ENCODE results near the gene ELL.

DNA sequence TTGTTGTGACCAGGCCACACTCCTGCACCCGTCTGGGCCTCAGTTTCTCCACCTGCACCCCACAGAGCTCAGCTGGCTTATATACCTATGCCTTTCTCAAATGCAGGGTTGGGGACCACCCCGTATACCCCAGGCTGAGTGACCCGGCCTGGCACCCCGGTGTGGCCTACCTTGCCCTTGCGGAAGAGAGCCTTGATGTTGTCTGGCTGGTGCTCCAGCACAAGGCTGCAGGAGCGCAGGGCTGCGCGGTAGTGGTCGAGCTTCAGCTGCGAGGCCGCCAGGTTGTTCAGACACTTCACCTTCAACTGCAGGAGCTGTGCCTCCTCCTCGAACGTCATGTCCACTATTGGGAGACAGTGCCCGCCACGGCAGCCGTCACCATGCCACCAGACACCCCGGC lies 15.6 kb upstream of the ELL start:
- TF ChIP-seq, protein P1, sequence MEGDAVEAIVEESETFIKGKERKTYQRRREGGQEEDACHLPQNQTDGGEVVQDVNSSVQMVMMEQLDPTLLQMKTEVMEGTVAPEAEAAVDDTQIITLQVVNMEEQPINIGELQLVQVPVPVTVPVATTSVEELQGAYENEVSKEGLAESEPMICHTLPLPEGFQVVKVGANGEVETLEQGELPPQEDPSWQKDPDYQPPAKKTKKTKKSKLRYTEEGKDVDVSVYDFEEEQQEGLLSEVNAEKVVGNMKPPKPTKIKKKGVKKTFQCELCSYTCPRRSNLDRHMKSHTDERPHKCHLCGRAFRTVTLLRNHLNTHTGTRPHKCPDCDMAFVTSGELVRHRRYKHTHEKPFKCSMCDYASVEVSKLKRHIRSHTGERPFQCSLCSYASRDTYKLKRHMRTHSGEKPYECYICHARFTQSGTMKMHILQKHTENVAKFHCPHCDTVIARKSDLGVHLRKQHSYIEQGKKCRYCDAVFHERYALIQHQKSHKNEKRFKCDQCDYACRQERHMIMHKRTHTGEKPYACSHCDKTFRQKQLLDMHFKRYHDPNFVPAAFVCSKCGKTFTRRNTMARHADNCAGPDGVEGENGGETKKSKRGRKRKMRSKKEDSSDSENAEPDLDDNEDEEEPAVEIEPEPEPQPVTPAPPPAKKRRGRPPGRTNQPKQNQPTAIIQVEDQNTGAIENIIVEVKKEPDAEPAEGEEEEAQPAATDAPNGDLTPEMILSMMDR (IDR thresholded peaks at IDR 0.05 in 4 of 5, conservative IDR thresholded peaks at IDR 0.05 in 1 of 5), result no peak
- TF ChIP-seq POLR2A (IDR thresholded peaks at IDR 0.05), result no peak
